Omental fat pad (tissue), 4 donors: Measurements from ENCODE around the gene PPP6R2. TPM values are rescaled to one million over a fixed set of nuclear protein-coding genes. Genes with fewer than 3 reads are reported as not detected.
"Not testable (repeated sequence)": the region's sequence is repeated elsewhere in the genome, so short reads cannot be mapped to it uniquely, and the experiment has no call there.

ENCODE experiments used
- ATAC-seq: fragments of 150-250 bp; one replicate; pipeline ENCODE4 v1.9.1; 2016; ENCODE audit warnings: mild to moderate bottlenecking, moderate library complexity; ENCODE audit not compliant: low FRiP score
- DNase-seq: peaks from one replicate; pipeline ENCODE4 v3.0.0-alpha.2; 2019; ENCODE audit warnings: low spot score
- CTCF ChIP-seq, 3 donors: fragments of 450-650 bp; IDR thresholded peaks; one replicate each; pipeline ENCODE4 v1.5.1; 2016 to 2017; ENCODE audit warnings: antibody characterized with exemption in 3 of 3, mild to moderate bottlenecking in 3 of 3, moderate library complexity in 2 of 3
- total RNA-seq, 4 donors: library from RNA; depleted of rRNA; stranded (reverse); fragments of >200 nt; gene quantifications; one replicate each; pipeline ENCODE4 v1.1.0, GENCODE V29; 2016

The PPP6R2 gene
- total RNA-seq, 4 donors from 2014 or later, result 35.6 to 64.6 (median 41.7) TPM

GRCh38 chr22:50423956-50424355, 80.8 kb downstream of the PPP6R2 start:
- TF ChIP-seq CTCF (IDR thresholded peaks at IDR 0.05), result no peak
- ATAC-seq, result no peak
- DNase-seq, result no peak

- TF ChIP-seq CTCF (IDR thresholded peaks at IDR 0.05), result no peak
- ATAC-seq (no peak), DNase-seq (no peak)
Measured at GRCh38 chr22:50425179-50425916, 82.2 kb downstream of the PPP6R2 start.

- ATAC-seq (peak; percentile 21), DNase-seq (no peak)
- TF ChIP-seq CTCF (IDR thresholded peaks at IDR 0.05), result no peak
Measured at GRCh38 chr22:50432131-50432876, 89.2 kb downstream of the PPP6R2 start.

- DNase-seq, ATAC-seq: not testable (repeated sequence)
Measured at GRCh38 chr22:50432877-50433510, 89.9 kb downstream of the PPP6R2 start.

- DNase-seq, result no peak
- no peak for TF ChIP-seq CTCF (IDR thresholded peaks at IDR 0.05)
Measured at GRCh38 chr22:50434849-50435248, 91.7 kb downstream of the PPP6R2 start.

GRCh38 chr22:50435291-50436014, 92.3 kb downstream of the PPP6R2 start:
- ATAC-seq (no peak), DNase-seq (no peak)
- no peak for TF ChIP-seq CTCF (IDR thresholded peaks at IDR 0.05)

More at GRCh38 chr22:50434849-50435248, 91.7 kb downstream of the PPP6R2 start:
- no peak for ATAC-seq
